GM23338 (cell line): Measurements from ENCODE around the gene PTPRJ.

ENCODE experiments used
- CREB1 ChIP-seq: fragments of 250-450 bp; sonication (Bioruptor Pico); IDR thresholded peaks from 2 replicates; pipeline ENCODE4 v1.5.0; 2020; ENCODE audit warnings: low read depth, mild to moderate bottlenecking, moderate library complexity
- CTCF ChIP-seq, 2 experiments: fragments of 200-600 bp in 1 of 2; sonication (generic) in 1 of 2; conservative IDR thresholded peaks; 2 replicates each; pipeline versions ENCODE4 v1.5.1 to v1.6.1; 2016 to 2017; ENCODE audit warnings: antibody characterized with exemption in 2 of 2, low read depth in 2 of 2, mild to moderate bottlenecking in 2 of 2, moderate library complexity in 1 of 2
- ETS1 ChIP-seq: IDR thresholded peaks from 2 replicates; pipeline ENCODE4 v1.6.1; 2016; ENCODE audit warnings: antibody characterized with exemption
- EZH2 ChIP-seq: fragments of 200-600 bp; sonication (generic); IDR thresholded peaks from one replicate; pipeline ENCODE4 v1.8.0; 2017; ENCODE audit warnings: antibody characterized with exemption, mild to moderate bottlenecking, low read depth; ENCODE audit not compliant: unreplicated experiment
- EZH2phosphoT487 ChIP-seq: fragments of 200-600 bp; sonication (generic); IDR thresholded peaks from one replicate; pipeline ENCODE4 v1.8.1; 2018; ENCODE audit warnings: antibody characterized with exemption; ENCODE audit not compliant: unreplicated experiment
- JUNB ChIP-seq: IDR thresholded peaks from one replicate; pipeline ENCODE4 v1.6.1; 2016; ENCODE audit warnings: antibody characterized with exemption; ENCODE audit not compliant: unreplicated experiment
- POLR2AphosphoS5 ChIP-seq: IDR thresholded peaks from 2 replicates; pipeline ENCODE4 v1.6.1; 2016; ENCODE audit warnings: antibody characterized with exemption, low read depth
- REST ChIP-seq: IDR thresholded peaks from one replicate; pipeline ENCODE4 v1.6.1; 2018; ENCODE audit warnings: antibody characterized with exemption; ENCODE audit not compliant: unreplicated experiment
- ZNF114 ChIP-seq: fragments of 250-450 bp; sonication (Bioruptor Pico); IDR thresholded peaks from 2 replicates; pipeline ENCODE4 v1.5.0; 2020; ENCODE audit warnings: mild to moderate bottlenecking, moderate library complexity

GRCh38 chr11:48088682-48089050, 108.3 kb downstream of the PTPRJ start:
- no peak for TF ChIP-seq CTCF (conservative IDR thresholded peaks at IDR 0.05; ENCODE audit: low read depth in 2 of 2)
- TF ChIP-seq ZNF114 (CRISPR knock-in tag), result no peak
- TF ChIP-seq EZH2phosphoT487, result no peak
- no peak for TF ChIP-seq POLR2AphosphoS5
- no peak for TF ChIP-seq CREB1 (CRISPR knock-in tag)
- TF ChIP-seq EZH2, result no peak
- no peak for TF ChIP-seq JUNB
- TF ChIP-seq REST, result no peak
- TF ChIP-seq ETS1, result no peak
